PC-3 (cell line): ENCODE data around the gene NSRP1.

Source experiments
- CTCF ChIP-seq: fragments of 300-600 bp; sonication (generic); conservative IDR thresholded peaks from 2 replicates; pipeline ENCODE4 v1.5.1; 2017; ENCODE audit warnings: antibody characterized with exemption, low read depth, mild to moderate bottlenecking, low read length
- EZH2 ChIP-seq: fragments of 300-600 bp; sonication (generic); IDR thresholded peaks from one replicate; pipeline ENCODE4 v1.6.1; 2017; ENCODE audit warnings: antibody characterized with exemption, mild to moderate bottlenecking, low read length; ENCODE audit not compliant: unreplicated experiment
- EZH2phosphoT487 ChIP-seq: fragments of 300-600 bp; sonication (generic); IDR thresholded peaks from 2 replicates; pipeline ENCODE4 v1.6.1; 2018; ENCODE audit warnings: mild to moderate bottlenecking, antibody characterized with exemption, low read length, borderline replicate concordance

- TF ChIP-seq CTCF (no peak), EZH2 (no peak), EZH2phosphoT487 (no peak)
These were observed 107.9 kb downstream of the NSRP1 start for GRCh38 chr17:30224419-30224960.
